ENCODE measurements around the gene B9D1.
"Not testable (repeated sequence)": the region's sequence is repeated elsewhere in the genome, so short reads cannot be mapped to it uniquely, and the experiment has no call there.

Gene B9D1

GRCh38 chr17:19357351-19357750 is 5.2 kb downstream of the B9D1 start:
- no peak for DNase-seq

GRCh38 chr17:19354748-19355147 is 7.8 kb downstream of the B9D1 start:
- no peak for DNase-seq

- not testable (repeated sequence) for DNase-seq
These were observed 9.1 kb downstream of the B9D1 start for GRCh38 chr17:19353401-19353800.

- peak; percentile 25 for DNase-seq
These were observed 13.7 kb downstream of the B9D1 start for GRCh38 chr17:19348806-19349205.

- DNase-seq: peak; percentile 27
These were observed 14.4 kb downstream of the B9D1 start for GRCh38 chr17:19348081-19348650.

- peak; percentile 54 for DNase-seq
These were observed 15.0 kb downstream of the B9D1 start for GRCh38 chr17:19347323-19348080.

- DNase-seq: peak; percentile 50
These were observed 15.9 kb downstream of the B9D1 start for GRCh38 chr17:19346351-19347255.

GRCh38 chr17:19345486-19346350 is 16.8 kb downstream of the B9D1 start:
- DNase-seq: peak; percentile 42

- DNase-seq: peak; percentile 50
These were observed 17.5 kb downstream of the B9D1 start for GRCh38 chr17:19345067-19345460.

GRCh38 chr17:19344311-19345066 is 18.0 kb downstream of the B9D1 start:
- DNase-seq: peak; percentile 59

- peak; percentile 53 for DNase-seq
These were observed 18.8 kb downstream of the B9D1 start for GRCh38 chr17:19343671-19344151.

GRCh38 chr17:19343256-19343630 is 19.3 kb downstream of the B9D1 start:
- DNase-seq: peak; percentile 48

- peak; percentile 54 for DNase-seq
These were observed 19.8 kb downstream of the B9D1 start for GRCh38 chr17:19342611-19343255.

GRCh38 chr17:19341641-19342610 is 20.6 kb downstream of the B9D1 start:
- peak; percentile 43 for DNase-seq

- peak; percentile 43 for DNase-seq
These were observed 21.3 kb downstream of the B9D1 start for GRCh38 chr17:19341211-19341631.

GRCh38 chr17:19339341-19339815 is 23.1 kb downstream of the B9D1 start:
- DNase-seq: no peak

- DNase-seq: peak; percentile 86
These were observed 24.2 kb downstream of the B9D1 start for GRCh38 chr17:19338031-19338990.

GRCh38 chr17:19337712-19338023 is 24.9 kb downstream of the B9D1 start:
- no peak for DNase-seq
